HepG2 (cell line): ENCODE measurements around the gene ADGRG6. TPM values are rescaled to one million over a fixed set of nuclear protein-coding genes. Genes with fewer than 3 reads are reported as not detected.

Experiments used
- ATF1 ChIP-seq: IDR thresholded peaks from 2 replicates; pipeline ENCODE4 v1.6.1; 2016; ENCODE audit warnings: mild to moderate bottlenecking, control low read depth
- CREM ChIP-seq, 2 experiments: sonication (generic) in 1 of 2; formaldehyde crosslinking in 1 of 2; IDR thresholded peaks; 2 replicates each; pipeline versions ENCODE4 v1.4.0 to v1.6.1; 2016 to 2020; ENCODE audit warnings: antibody characterized with exemption in 1 of 2, mild to moderate bottlenecking in 1 of 2, missing genetic modification reagents in 1 of 2
- ELF1 ChIP-seq: sonication (generic); formaldehyde crosslinking; IDR thresholded peaks from 2 replicates; pipeline ENCODE4 v1.4.0; 2020; ENCODE audit warnings: missing genetic modification reagents
- ELF3 ChIP-seq: IDR thresholded peaks from 2 replicates; pipeline ENCODE4 v1.6.1; 2016; ENCODE audit warnings: missing genetic modification reagents, missing compliant biosample characterization
- EP300 ChIP-seq, 3 experiments: sonication (generic) in 1 of 3; formaldehyde crosslinking in 1 of 3; IDR thresholded peaks; 2 replicates each; pipeline versions ENCODE4 v1.5.1 to v1.6.1; 2011 to 2020; ENCODE audit warnings: low read depth in 2 of 3, low read length in 2 of 3, borderline replicate concordance in 1 of 3, improper control_type of control experiment in 1 of 3, mild to moderate bottlenecking in 1 of 3, missing genetic modification reagents in 1 of 3, moderate library complexity in 1 of 3
- KLF6 ChIP-seq: IDR thresholded peaks from 2 replicates; pipeline ENCODE4 v1.8.0; 2016; ENCODE audit warnings: missing biosample characterization, missing genetic modification reagents
- MTA3 ChIP-seq: sonication (generic); formaldehyde crosslinking; IDR thresholded peaks from 2 replicates; pipeline ENCODE4 v1.4.0; 2020; ENCODE audit warnings: missing genetic modification reagents
- NCOA2 ChIP-seq: sonication (generic); formaldehyde crosslinking; IDR thresholded peaks from 2 replicates; pipeline ENCODE4 v1.8.0; 2022; ENCODE audit warnings: inconsistent platforms
- NR2F2 ChIP-seq: IDR thresholded peaks from 2 replicates; pipeline ENCODE4 v1.6.1; 2012; ENCODE audit warnings: low read depth, inconsistent platforms, borderline replicate concordance
- PRMT3 ChIP-seq: sonication (generic); formaldehyde crosslinking; IDR thresholded peaks from 2 replicates; pipeline ENCODE4 v1.8.1; 2022; ENCODE audit warnings: low read depth, mild to moderate bottlenecking, moderate library complexity, missing genetic modification reagents, borderline replicate concordance
- RFX1 ChIP-seq: fragments of 450-650 bp; IDR thresholded peaks from 2 replicates; pipeline ENCODE4 v1.6.1; 2017
- RXRA ChIP-seq: sonication (generic); formaldehyde crosslinking; IDR thresholded peaks from 2 replicates; pipeline ENCODE4 v1.5.1; 2020; ENCODE audit warnings: missing genetic modification reagents
- SP2 ChIP-seq: sonication (generic); formaldehyde crosslinking; IDR thresholded peaks from 2 replicates; pipeline ENCODE4 v1.5.1; 2020; ENCODE audit warnings: mild to moderate bottlenecking, missing genetic modification reagents
- ZNF136 ChIP-seq: sonication (generic); formaldehyde crosslinking; IDR thresholded peaks from 2 replicates; pipeline ENCODE4 v1.8.1; 2022; ENCODE audit warnings: low read depth, mild to moderate bottlenecking, moderate library complexity, missing genetic modification reagents
- ZNF501 ChIP-seq: sonication (generic); formaldehyde crosslinking; IDR thresholded peaks from 2 replicates; pipeline ENCODE4 v1.5.1; 2020; ENCODE audit warnings: mild to moderate bottlenecking, moderate library complexity, missing genetic modification reagents
- ZNF564 ChIP-seq: sonication (generic); formaldehyde crosslinking; IDR thresholded peaks from 2 replicates; pipeline ENCODE4 v1.8.1; 2023; ENCODE audit warnings: mild to moderate bottlenecking, missing genetic modification reagents
- ZNF652 ChIP-seq: IDR thresholded peaks from 2 replicates; pipeline ENCODE4 v1.6.1; 2016; ENCODE audit warnings: low read depth, borderline replicate concordance
- polyA plus RNA-seq, 8 experiments: library from polyadenylated mRNA; depleted of rRNA in 3 of 8; stranded (reverse) in 7 of 8; unstranded in 1 of 8; fragments of >200 nt; fragmentation: Illumina TruSeq in 4 of 8; extraction: Trizol in 4 of 8; gene quantifications; 2 replicates each; pipeline versions ENCODE4 v1.2.1 to v1.2.3, GENCODE V29; 2011 to 2016; ENCODE audit warnings: low read depth in 4 of 8, missing spikeins in 1 of 8, mixed read lengths in 1 of 8; ENCODE audit not compliant: insufficient read depth in 1 of 8
- total RNA-seq, 5 experiments: library from RNA; depleted of rRNA; stranded (reverse); fragments of >200 nt; fragmentation: Illumina TruSeq; extraction: Trizol; gene quantifications; 2 replicates each; pipeline ENCODE4 v1.2.3, GENCODE V29; 2016; ENCODE audit warnings: low read depth in 1 of 5
- TF ChIP-seq, protein P1 (sequence below): sonication (generic); formaldehyde crosslinking; IDR thresholded peaks from 2 replicates; pipeline ENCODE4 v1.4.0; 2020; ENCODE audit warnings: missing genetic modification reagents, mild to moderate bottlenecking, borderline replicate concordance
- TF ChIP-seq, protein P2 (sequence below): sonication (generic); formaldehyde crosslinking; IDR thresholded peaks from 2 replicates; pipeline ENCODE4 v1.4.0; 2020; ENCODE audit warnings: mild to moderate bottlenecking, low read depth, missing genetic modification reagents
- TF ChIP-seq, protein P3 (sequence below), 2 experiments: fragments of 450-650 bp in 1 of 2; sonication (generic) in 1 of 2; formaldehyde crosslinking; IDR thresholded peaks; 2 replicates each; pipeline versions ENCODE4 v1.5.0 to v1.8.0; 2020 to 2022; ENCODE audit warnings: mild to moderate bottlenecking in 1 of 2, missing genetic modification reagents in 1 of 2
- TF ChIP-seq, protein P4 (sequence below): sonication (generic); formaldehyde crosslinking; IDR thresholded peaks from 2 replicates; pipeline ENCODE4 v1.8.0; 2022; ENCODE audit warnings: mild to moderate bottlenecking, missing genetic modification reagents
- TF ChIP-seq, protein P5 (sequence below): sonication (generic); formaldehyde crosslinking; IDR thresholded peaks from 2 replicates; pipeline ENCODE4 v1.5.1; 2020; ENCODE audit warnings: missing genetic modification reagents, mild to moderate bottlenecking, borderline replicate concordance

Gene ADGRG6
- total and polyA plus RNA-seq, 2 of the 13 experiments (the other 11 are each of a cell fraction or from before 2014, with no cell fraction given): 129 to 249 TPM

DNA sequence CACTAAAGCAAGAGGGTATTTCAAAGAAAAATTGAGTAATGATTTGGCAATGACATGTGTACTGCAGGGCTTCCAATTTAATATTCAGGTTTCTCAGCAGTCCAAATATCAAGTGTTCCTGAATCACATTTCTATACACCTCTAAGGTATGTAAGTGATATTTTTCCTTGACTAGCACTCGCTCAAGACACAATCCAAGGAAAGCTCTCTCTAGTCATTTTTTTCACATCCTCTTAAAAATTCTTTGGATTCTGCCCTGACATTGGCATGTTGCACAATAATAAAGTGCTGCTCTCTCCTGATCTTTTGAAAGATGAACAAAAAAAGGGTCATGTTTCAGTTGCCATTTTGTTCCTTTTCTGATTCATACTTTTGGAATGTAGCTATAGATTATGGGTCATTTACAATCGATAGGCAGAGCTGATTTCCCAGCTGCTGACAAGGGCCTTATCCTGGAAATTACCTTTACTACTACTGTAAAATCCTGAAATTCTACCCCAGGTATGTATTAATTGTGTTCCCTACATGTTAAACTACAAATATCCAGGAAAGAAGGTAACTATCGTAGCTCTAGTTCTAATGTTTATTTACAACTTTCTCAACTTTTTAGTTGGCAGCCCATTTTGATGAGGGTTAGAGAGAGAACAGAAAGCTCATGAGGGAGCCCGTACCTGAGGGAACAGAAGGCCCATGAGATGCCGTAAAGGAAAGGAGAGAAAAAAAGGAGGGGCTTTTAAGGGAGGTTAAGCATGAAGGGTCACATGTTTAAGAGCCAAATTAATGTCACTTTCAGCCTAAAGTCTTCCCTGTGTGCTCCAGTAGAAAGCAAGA, 22.2 kb upstream of the ADGRG6 start (continued):
- TF ChIP-seq, protein P1, sequence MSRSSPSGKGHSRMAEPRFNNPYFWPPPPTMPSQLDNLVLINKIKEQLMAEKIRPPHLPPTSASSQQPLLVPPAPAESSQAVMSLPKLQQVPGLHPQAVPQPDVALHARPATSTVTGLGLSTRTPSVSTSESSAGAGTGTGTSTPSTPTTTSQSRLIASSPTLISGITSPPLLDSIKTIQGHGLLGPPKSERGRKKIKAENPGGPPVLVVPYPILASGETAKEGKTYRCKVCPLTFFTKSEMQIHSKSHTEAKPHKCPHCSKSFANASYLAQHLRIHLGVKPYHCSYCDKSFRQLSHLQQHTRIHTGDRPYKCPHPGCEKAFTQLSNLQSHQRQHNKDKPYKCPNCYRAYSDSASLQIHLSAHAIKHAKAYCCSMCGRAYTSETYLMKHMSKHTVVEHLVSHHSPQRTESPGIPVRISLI (CRISPR knock-in tag): peak; percentile 79
- TF ChIP-seq ELF1 (CRISPR knock-in tag) (0 out of 2 replicates have a peak, but pooled peaks have one; percentile 22), ZNF501 (CRISPR knock-in tag) (no peak), NCOA2 (peak; percentile 86), CREM (IDR thresholded peaks at IDR 0.05) (peak; percentile 61; the same call in 1 of the 2 replicates), CREM (CRISPR knock-in tag; IDR thresholded peaks at IDR 0.05) (no peak), NR2F2 (0 out of 2 replicates have a peak, but pooled peaks have one; percentile 27), ELF3 (no peak; the same call in 1 of the 2 replicates), ZNF136 (CRISPR knock-in tag) (no peak), ZNF652 (0 out of 2 replicates have a peak, but pooled peaks have one; percentile 38), EP300 (IDR thresholded peaks at IDR 0.05; ENCODE audit: low read depth in 2 of 2, low read length in 2 of 2) (peak in 1 of 2 experiments; percentile 80; a peak in 2 of 4 replicates), EP300 (CRISPR knock-in tag; IDR thresholded peaks at IDR 0.05; ENCODE audit: borderline replicate concordance) (no peak), RFX1 (no peak), SP2 (CRISPR knock-in tag) (no peak), RXRA (no peak), ATF1 (peak; percentile 41; the same call in 1 of the 2 replicates), MTA3 (CRISPR knock-in tag) (no peak), ZNF564 (no peak), KLF6 (peak; percentile 58; the same call in 1 of the 2 replicates), PRMT3 (CRISPR knock-in tag) (no peak)
- TF ChIP-seq, protein P2, sequence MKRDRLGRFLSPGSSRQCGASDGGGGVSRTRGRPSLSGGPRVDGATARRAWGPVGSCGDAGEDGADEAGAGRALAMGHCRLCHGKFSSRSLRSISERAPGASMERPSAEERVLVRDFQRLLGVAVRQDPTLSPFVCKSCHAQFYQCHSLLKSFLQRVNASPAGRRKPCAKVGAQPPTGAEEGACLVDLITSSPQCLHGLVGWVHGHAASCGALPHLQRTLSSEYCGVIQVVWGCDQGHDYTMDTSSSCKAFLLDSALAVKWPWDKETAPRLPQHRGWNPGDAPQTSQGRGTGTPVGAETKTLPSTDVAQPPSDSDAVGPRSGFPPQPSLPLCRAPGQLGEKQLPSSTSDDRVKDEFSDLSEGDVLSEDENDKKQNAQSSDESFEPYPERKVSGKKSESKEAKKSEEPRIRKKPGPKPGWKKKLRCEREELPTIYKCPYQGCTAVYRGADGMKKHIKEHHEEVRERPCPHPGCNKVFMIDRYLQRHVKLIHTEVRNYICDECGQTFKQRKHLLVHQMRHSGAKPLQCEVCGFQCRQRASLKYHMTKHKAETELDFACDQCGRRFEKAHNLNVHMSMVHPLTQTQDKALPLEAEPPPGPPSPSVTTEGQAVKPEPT (CRISPR knock-in tag): no peak
- TF ChIP-seq, protein P3, sequence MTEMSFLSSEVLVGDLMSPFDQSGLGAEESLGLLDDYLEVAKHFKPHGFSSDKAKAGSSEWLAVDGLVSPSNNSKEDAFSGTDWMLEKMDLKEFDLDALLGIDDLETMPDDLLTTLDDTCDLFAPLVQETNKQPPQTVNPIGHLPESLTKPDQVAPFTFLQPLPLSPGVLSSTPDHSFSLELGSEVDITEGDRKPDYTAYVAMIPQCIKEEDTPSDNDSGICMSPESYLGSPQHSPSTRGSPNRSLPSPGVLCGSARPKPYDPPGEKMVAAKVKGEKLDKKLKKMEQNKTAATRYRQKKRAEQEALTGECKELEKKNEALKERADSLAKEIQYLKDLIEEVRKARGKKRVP (CRISPR knock-in tag; IDR thresholded peaks at IDR 0.05): peak in 1 of 2 experiments; percentile 85; a peak in 2 of 4 replicates
- TF ChIP-seq, protein P4, sequence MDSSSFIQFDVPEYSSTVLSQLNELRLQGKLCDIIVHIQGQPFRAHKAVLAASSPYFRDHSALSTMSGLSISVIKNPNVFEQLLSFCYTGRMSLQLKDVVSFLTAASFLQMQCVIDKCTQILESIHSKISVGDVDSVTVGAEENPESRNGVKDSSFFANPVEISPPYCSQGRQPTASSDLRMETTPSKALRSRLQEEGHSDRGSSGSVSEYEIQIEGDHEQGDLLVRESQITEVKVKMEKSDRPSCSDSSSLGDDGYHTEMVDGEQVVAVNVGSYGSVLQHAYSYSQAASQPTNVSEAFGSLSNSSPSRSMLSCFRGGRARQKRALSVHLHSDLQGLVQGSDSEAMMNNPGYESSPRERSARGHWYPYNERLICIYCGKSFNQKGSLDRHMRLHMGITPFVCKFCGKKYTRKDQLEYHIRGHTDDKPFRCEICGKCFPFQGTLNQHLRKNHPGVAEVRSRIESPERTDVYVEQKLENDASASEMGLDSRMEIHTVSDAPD (CRISPR knock-in tag): no peak
- TF ChIP-seq, protein P5, sequence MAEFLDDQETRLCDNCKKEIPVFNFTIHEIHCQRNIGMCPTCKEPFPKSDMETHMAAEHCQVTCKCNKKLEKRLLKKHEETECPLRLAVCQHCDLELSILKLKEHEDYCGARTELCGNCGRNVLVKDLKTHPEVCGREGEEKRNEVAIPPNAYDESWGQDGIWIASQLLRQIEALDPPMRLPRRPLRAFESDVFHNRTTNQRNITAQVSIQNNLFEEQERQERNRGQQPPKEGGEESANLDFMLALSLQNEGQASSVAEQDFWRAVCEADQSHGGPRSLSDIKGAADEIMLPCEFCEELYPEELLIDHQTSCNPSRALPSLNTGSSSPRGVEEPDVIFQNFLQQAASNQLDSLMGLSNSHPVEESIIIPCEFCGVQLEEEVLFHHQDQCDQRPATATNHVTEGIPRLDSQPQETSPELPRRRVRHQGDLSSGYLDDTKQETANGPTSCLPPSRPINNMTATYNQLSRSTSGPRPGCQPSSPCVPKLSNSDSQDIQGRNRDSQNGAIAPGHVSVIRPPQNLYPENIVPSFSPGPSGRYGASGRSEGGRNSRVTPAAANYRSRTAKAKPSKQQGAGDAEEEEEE (CRISPR knock-in tag): no peak
